Heart left ventricle (tissue), 13 donors: Measurements from ENCODE around the gene BTBD17.

Source experiments
- POLR2A ChIP-seq, 2 donors: fragments of 450-650 bp; IDR thresholded peaks; one replicate each; pipeline ENCODE4 v1.6.1; 2017; ENCODE audit warnings: antibody characterized with exemption in 2 of 2, mild to moderate bottlenecking in 2 of 2, moderate library complexity in 2 of 2
- TF ChIP-seq, protein P1 (sequence below), 12 donors: fragments of 200-600 bp; sonication (generic) in 4 of 12; IDR thresholded peaks; one replicate each; pipeline versions ENCODE4 v1.5.0 to v1.8.0; 2018 to 2022; ENCODE audit warnings: antibody characterized with exemption in 12 of 12, mild to moderate bottlenecking in 5 of 12
- donor health status: ischemic (EF 13 %, LVEDD 7.1; RV severe dilation, severe dysfunction).
- donor health status: DM: no; HTN: yes; CAD: no.
- donor health status: DM: no; HTN: no; CAD: no.
- donor health status: ischemic (EF 25% LVEDD 6.9; RV normal size, moderate dysfunction).
- donor health status: ischemic (EF 25% LVEDD 5.7; RV mildly dilated, moderate dysfunction).
- donor health status: ischemic (EF 35%, LVEDD 5.7; RV mildly dilated, moderate dysfunction).
- donor health status: nonischemic (EF 11% LVEDD 7.7; RV severe dilation, severe dysfunction).
- donor health status: DM: yes; HTN: yes; CAD: no.
- donor health status: PGD.
- donor health status: ischemic (EF 29% LVEDD 5.4; RV normal size, mild dysfunction).
- donor health status: nonischemic (EF 23%, LVEDD 6.1; RV moderate dilation, normal function).

DNA sequence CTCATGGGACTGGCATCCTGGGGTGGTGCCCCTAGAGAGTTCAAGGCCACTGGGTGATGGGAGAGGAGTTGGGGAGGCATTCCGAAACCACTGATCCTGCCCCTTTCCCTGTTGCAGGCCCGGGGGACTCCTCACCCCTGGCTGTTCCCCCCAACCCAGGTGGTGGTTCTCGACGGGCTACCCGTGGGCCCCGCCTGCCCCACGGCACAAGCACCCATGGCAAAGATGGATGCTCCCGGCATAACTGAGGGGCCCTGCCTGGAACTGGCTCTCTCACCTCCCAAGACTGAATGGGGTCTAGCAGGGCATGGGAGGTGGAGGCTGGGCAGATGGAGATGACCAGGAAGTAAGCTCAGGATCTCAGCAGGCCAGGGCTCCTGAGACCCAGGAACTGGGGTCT is 6.6 kb downstream of the BTBD17 start:
- TF ChIP-seq, protein P1, sequence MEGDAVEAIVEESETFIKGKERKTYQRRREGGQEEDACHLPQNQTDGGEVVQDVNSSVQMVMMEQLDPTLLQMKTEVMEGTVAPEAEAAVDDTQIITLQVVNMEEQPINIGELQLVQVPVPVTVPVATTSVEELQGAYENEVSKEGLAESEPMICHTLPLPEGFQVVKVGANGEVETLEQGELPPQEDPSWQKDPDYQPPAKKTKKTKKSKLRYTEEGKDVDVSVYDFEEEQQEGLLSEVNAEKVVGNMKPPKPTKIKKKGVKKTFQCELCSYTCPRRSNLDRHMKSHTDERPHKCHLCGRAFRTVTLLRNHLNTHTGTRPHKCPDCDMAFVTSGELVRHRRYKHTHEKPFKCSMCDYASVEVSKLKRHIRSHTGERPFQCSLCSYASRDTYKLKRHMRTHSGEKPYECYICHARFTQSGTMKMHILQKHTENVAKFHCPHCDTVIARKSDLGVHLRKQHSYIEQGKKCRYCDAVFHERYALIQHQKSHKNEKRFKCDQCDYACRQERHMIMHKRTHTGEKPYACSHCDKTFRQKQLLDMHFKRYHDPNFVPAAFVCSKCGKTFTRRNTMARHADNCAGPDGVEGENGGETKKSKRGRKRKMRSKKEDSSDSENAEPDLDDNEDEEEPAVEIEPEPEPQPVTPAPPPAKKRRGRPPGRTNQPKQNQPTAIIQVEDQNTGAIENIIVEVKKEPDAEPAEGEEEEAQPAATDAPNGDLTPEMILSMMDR (IDR thresholded peaks at IDR 0.05): no peak
- no peak for TF ChIP-seq POLR2A (IDR thresholded peaks at IDR 0.05)
